IMR-90 (cell line): ENCODE data around the gene ZFP92.

Experiments used
- MXI1 ChIP-seq: IDR thresholded peaks from 2 replicates; pipeline ENCODE4 v1.6.1; 2012; ENCODE audit warnings: low read depth, mild to moderate bottlenecking, low read length, moderate library complexity, borderline replicate concordance
- POLR2A ChIP-seq: IDR thresholded peaks from 2 replicates; pipeline ENCODE4 v1.6.1; 2012; ENCODE audit warnings: mild to moderate bottlenecking, low read depth, low read length
- TF ChIP-seq, protein P1 (sequence below): conservative IDR thresholded peaks from 2 replicates; pipeline ENCODE4 v1.5.1; 2012; ENCODE audit warnings: mild to moderate bottlenecking, low read depth, low read length, improper control_type of control experiment

DNA sequence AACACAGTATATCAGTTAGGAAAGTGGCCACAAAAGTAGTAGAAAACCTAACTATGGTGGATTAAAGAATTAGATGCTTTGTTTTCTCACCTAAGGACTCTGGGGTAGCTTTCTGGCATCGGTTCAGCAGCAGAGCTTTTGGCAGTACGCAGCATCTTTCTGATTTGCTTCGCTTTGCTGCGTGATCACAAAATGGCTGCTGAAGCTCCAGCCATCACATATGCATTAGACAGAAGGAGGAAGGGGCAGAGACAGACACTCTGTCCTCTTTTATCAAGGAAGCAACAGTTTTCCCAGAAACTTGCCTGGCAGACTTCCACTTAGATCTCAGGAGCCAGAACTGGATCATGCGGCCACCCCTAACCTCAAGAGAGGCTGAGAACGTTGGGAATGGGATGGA is 19.5 kb downstream of the ZFP92 start:
- TF ChIP-seq POLR2A (no peak), MXI1 (no peak)
- TF ChIP-seq, protein P1, sequence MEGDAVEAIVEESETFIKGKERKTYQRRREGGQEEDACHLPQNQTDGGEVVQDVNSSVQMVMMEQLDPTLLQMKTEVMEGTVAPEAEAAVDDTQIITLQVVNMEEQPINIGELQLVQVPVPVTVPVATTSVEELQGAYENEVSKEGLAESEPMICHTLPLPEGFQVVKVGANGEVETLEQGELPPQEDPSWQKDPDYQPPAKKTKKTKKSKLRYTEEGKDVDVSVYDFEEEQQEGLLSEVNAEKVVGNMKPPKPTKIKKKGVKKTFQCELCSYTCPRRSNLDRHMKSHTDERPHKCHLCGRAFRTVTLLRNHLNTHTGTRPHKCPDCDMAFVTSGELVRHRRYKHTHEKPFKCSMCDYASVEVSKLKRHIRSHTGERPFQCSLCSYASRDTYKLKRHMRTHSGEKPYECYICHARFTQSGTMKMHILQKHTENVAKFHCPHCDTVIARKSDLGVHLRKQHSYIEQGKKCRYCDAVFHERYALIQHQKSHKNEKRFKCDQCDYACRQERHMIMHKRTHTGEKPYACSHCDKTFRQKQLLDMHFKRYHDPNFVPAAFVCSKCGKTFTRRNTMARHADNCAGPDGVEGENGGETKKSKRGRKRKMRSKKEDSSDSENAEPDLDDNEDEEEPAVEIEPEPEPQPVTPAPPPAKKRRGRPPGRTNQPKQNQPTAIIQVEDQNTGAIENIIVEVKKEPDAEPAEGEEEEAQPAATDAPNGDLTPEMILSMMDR: no peak
